Suppressor macrophage treated with lipopolysaccharide for 4 hours (primary cell): ENCODE data around the gene RELCH.
A peak's percentile ranks its signal among the peaks of the same experiment; 100 is the strongest.

ENCODE experiments used
- DNase-seq: peaks from one replicate; pipeline ENCODE4 v3.0.0-alpha.2; 2020

Gene RELCH

DNA sequence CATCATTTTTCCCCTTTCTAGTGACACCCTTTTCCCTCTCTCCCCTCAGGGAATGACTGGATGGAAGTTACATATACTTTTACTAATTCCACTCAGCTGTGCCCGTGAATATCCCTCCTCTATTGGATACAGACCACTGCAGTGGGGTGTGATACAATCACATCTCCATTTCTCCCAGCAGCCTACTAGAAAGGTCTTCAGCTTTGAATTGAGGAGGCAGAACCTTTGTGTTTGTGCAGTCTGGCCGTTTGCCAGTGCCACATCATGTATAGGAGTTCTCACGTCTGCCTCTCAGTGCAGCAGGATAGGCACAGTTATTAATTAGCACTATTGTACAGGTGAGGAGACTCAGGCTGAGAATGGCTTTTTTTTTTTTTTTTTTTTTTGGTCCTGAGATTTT lies 154.4 kb downstream of the RELCH start:
- DNase-seq, result no peak

- no peak for DNase-seq
Measured at GRCh38 chr18:62342884-62343283, 155.8 kb downstream of the RELCH start.

DNA sequence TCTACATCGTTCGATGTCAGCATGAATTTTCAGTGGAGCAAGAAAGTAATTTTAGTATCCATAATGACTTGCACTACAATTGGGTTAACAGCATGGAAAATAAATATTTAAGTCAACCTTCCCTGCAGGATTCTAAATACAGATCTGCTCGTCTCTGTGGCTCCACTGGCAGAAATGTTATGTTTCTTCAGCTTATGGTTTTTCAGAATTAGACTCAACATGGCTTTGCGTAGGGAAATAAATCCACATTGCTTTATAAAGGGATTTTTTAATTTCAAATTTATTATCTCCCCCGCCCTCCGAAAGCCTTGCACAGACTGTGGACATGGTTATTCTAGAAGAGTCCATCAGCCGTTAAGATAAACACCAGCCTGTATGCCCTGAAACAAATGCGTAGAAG lies 156.3 kb downstream of the RELCH start:
- DNase-seq, result no peak

- DNase-seq, result no peak
Measured at GRCh38 chr18:62345909-62346308, 158.9 kb downstream of the RELCH start.

DNA sequence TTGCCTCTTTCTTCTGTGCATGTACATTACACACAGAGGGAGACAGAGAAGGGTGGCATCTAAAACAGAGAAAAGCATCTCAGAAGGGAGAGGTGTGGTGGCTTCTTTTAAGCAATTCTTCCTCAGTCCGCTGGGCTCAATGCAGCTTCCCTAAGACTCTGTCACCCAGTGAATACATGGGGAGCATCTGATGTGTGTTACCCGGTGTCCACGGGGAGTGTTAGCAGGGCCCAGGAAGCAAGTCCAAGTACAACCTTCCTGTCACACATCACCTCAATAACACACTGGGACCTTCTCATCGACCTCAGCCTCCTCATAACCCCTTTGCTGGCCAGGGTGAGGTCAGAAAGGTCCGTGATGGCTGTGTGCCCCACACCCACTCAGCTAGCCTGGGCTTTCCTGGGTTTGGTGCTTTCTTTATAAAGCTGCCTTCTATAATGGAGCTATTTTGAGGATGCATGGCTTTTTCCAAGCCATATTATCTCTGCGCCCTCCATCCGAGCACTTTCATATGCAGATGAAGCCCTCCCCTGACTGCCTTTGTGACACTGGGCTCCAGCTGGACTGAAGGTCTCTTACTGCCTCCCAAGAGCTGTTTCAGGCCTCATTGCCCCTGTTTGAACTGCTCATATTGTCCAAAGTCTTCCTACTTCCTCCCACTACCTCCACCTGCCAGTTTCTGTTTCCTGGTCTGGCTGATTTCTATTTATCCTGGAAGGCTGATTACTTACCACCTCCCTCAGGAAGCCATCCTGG lies 159.5 kb downstream of the RELCH start:
- DNase-seq, result no peak

- DNase-seq, result no peak
Measured at GRCh38 chr18:62347089-62347506, 160.0 kb downstream of the RELCH start.

GRCh38 chr18:62348474-62348873 lies 161.4 kb downstream of the RELCH start:
- no peak for DNase-seq

GRCh38 chr18:62353170-62353569 lies 166.1 kb downstream of the RELCH start:
- no peak for DNase-seq

GRCh38 chr18:62354151-62354550 lies 167.1 kb downstream of the RELCH start:
- DNase-seq, result peak; percentile 61

DNA sequence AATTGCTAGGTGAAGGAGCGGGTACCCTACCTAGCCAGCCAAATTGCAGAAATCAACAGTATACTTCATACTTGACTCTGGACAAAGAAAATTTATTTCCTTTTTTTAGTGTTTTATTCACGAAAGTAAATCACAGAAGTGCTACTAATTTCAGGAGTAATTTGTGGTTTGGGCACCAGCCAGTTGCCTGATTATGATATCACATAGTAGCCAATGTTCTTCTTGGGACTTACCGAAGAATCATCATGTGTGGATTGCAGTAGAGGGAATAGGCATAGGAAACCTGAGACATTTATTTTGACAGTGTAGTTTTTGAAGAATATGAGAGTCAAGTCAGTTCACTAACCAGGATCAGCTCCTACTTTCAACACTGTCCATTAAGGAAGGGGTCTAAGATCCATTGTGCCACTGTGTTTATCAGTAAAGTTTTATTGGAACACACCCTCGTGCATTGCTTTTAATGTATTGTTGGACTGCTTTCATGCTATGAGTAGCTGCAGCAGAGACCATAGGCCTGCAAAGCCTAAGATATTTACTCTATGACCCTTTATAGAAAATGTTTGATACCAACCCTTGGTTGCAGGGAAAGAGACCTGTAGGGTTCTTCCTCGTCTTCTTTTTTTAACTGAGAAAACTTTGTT lies 170.1 kb downstream of the RELCH start:
- DNase-seq, result peak; percentile 18
